ENCODE measurements around the gene DEFB128. TPM values are rescaled to one million over a fixed set of nuclear protein-coding genes. Genes with fewer than 3 reads are reported as not detected.
"Not testable (repeated sequence)": the region's sequence is repeated elsewhere in the genome, so short reads cannot be mapped to it uniquely, and the experiment has no call there.

Gene DEFB128
- total RNA-seq, 1 donor from 2014 or later, result not detected

GRCh38 chr20:208942-209566 is 19.5 kb upstream of the DEFB128 start:
- no peaks in the 10 kb centered on the region for H3F3A ChIP-seq (ENCODE audit: low read depth)
- no peak overlapping the region for H3K9ac ChIP-seq
- H3K36me3 ChIP-seq, result no peaks in the 10 kb centered on the region
- H3K27me3 ChIP-seq, result peaks cover 99% of the 10 kb centered on the region
- H3K4me2 ChIP-seq, result no peak overlapping the region
- no peak overlapping the region for H3K27ac ChIP-seq
- no peak overlapping the region for H3K4me3 Mint-ChIP-seq
- H3K36me3 Mint-ChIP-seq, result no peaks in the 10 kb centered on the region
- no peak overlapping the region for H3K27ac Mint-ChIP-seq
- no peak overlapping the region for H3K4me3 ChIP-seq
- peaks cover 15% of the 10 kb centered on the region for H3K4me1 ChIP-seq
- no peaks in the 10 kb centered on the region for H3K9me3 Mint-ChIP-seq
- H2AFZ ChIP-seq (replicated peaks), result no peak overlapping the region
- H3K4me1 Mint-ChIP-seq, result no peaks in the 10 kb centered on the region
- peaks cover 5% of the 10 kb centered on the region for H3K27me3 Mint-ChIP-seq (ENCODE audit: insufficient read depth, low read depth)
- H3K79me2 ChIP-seq (ENCODE audit: low read depth), result no peaks in the 10 kb centered on the region
- DNase-seq (ENCODE audit: low spot score), result peak; percentile 53
- TF ChIP-seq EZH2 (IDR thresholded peaks at IDR 0.05) (no peak), CTCF (IDR thresholded peaks at IDR 0.05) (peak; percentile 65), EZH2phosphoT487 (IDR thresholded peaks at IDR 0.05) (no peak)
- H3K9me3 ChIP-seq (ENCODE audit: low read depth), result no peaks in the 10 kb centered on the region
- no peaks in the 10 kb centered on the region for H4K20me1 ChIP-seq (ENCODE audit: low read depth)

GRCh38 chr20:203630-204029 is 14.1 kb upstream of the DEFB128 start:
- H3F3A ChIP-seq (ENCODE audit: low read depth); H3K4me1 ChIP-seq; H2AFZ ChIP-seq (replicated peaks); H3K9me3 ChIP-seq (ENCODE audit: low read depth); H3K4me3 Mint-ChIP-seq; H4K20me1 ChIP-seq (ENCODE audit: low read depth); H3K27ac ChIP-seq; H3K27ac Mint-ChIP-seq; H3K4me1 Mint-ChIP-seq; H3K9me3 Mint-ChIP-seq; H3K4me3 ChIP-seq; H3K4me2 ChIP-seq; H3K36me3 ChIP-seq; DNase-seq (ENCODE audit: low spot score); H3K36me3 Mint-ChIP-seq; H3K79me2 ChIP-seq (ENCODE audit: low read depth); H3K9ac ChIP-seq: not testable (repeated sequence)
- H3K27me3 Mint-ChIP-seq (ENCODE audit: insufficient read depth, low read depth), result peaks cover 18% of the 10 kb centered on the region
- H3K27me3 ChIP-seq, result peaks cover 85% of the 10 kb centered on the region

GRCh38 chr20:199996-200395 is 10.5 kb upstream of the DEFB128 start:
- Mint-ChIP-seq H3K36me3 (no peaks in the 10 kb centered on the region), H3K9me3 (no peaks in the 10 kb centered on the region), H3K4me3 (no peak overlapping the region), H3K27ac (no peak overlapping the region), H3K27me3 (ENCODE audit: insufficient read depth, low read depth) (peaks cover 15% of the 10 kb centered on the region), H3K4me1 (no peaks in the 10 kb centered on the region)
- H3K9me3 ChIP-seq (ENCODE audit: low read depth), result no peaks in the 10 kb centered on the region
- no peaks in the 10 kb centered on the region for H3F3A ChIP-seq (ENCODE audit: low read depth)
- H3K27ac ChIP-seq, result no peak overlapping the region
- H3K79me2 ChIP-seq (ENCODE audit: low read depth), result no peaks in the 10 kb centered on the region
- H3K36me3 ChIP-seq, result no peaks in the 10 kb centered on the region
- no peak overlapping the region for H3K4me2 ChIP-seq
- DNase-seq (ENCODE audit: low spot score), result no peak
- no peaks in the 10 kb centered on the region for H3K4me1 ChIP-seq
- H2AFZ ChIP-seq (replicated peaks), result no peak overlapping the region
- H3K9ac ChIP-seq, result no peak overlapping the region
- H3K27me3 ChIP-seq, result peaks cover 69% of the 10 kb centered on the region
- no peak overlapping the region for H3K4me3 ChIP-seq
- TF ChIP-seq CTCF (IDR thresholded peaks at IDR 0.05) (no peak), EZH2 (IDR thresholded peaks at IDR 0.05) (no peak), EZH2phosphoT487 (IDR thresholded peaks at IDR 0.05) (no peak)
- H4K20me1 ChIP-seq (ENCODE audit: low read depth), result no peaks in the 10 kb centered on the region

- Mint-ChIP-seq H3K27me3 (ENCODE audit: insufficient read depth, low read depth) (peaks cover 9% of the 10 kb centered on the region), H3K4me3 (no peak overlapping the region), H3K36me3 (no peaks in the 10 kb centered on the region), H3K27ac (no peak overlapping the region), H3K4me1 (no peaks in the 10 kb centered on the region), H3K9me3 (no peaks in the 10 kb centered on the region)
- Histone ChIP-seq H3F3A (ENCODE audit: low read depth) (no peaks in the 10 kb centered on the region), H3K27me3 (peaks cover 56% of the 10 kb centered on the region), H3K36me3 (no peaks in the 10 kb centered on the region), H3K9ac (no peak overlapping the region), H3K4me1 (no peaks in the 10 kb centered on the region), H3K79me2 (ENCODE audit: low read depth) (no peaks in the 10 kb centered on the region), H3K9me3 (ENCODE audit: low read depth) (no peaks in the 10 kb centered on the region), H3K4me2 (no peak overlapping the region), H4K20me1 (ENCODE audit: low read depth) (no peaks in the 10 kb centered on the region), H2AFZ (replicated peaks) (no peak overlapping the region), H3K4me3 (no peak overlapping the region), H3K27ac (no peak overlapping the region)
- TF ChIP-seq EZH2phosphoT487 (IDR thresholded peaks at IDR 0.05) (no peak), CTCF (IDR thresholded peaks at IDR 0.05) (no peak), EZH2 (IDR thresholded peaks at IDR 0.05) (no peak)
- DNase-seq (ENCODE audit: low spot score), result no peak
Measured at GRCh38 chr20:198225-198624, 8.7 kb upstream of the DEFB128 start.
